Spleen (tissue), 3 donors: ENCODE data around the gene ANKRD29.

Experiments used
- POLR2A ChIP-seq, 3 donors: fragments of 450-650 bp; IDR thresholded peaks; one replicate each; pipeline ENCODE4 v1.5.1; 2017; ENCODE audit warnings: antibody characterized with exemption in 3 of 3, mild to moderate bottlenecking in 1 of 3
- POLR2AphosphoS5 ChIP-seq, 3 donors: sonication (generic); formaldehyde crosslinking; IDR thresholded peaks; one replicate each; pipeline ENCODE4 v1.5.1; 2017; ENCODE audit warnings: antibody characterized with exemption in 3 of 3

GRCh38 chr18:23553887-23554286 is 108.8 kb downstream of the ANKRD29 start:
- TF ChIP-seq POLR2A (IDR thresholded peaks at IDR 0.05) (no peak), POLR2AphosphoS5 (IDR thresholded peaks at IDR 0.05) (no peak)
